Keratinocyte (primary cell): Measurements from ENCODE around the gene OBSCN.

Experiments
- EZH2 ChIP-seq: IDR thresholded peaks from one replicate; pipeline ENCODE4 v1.6.1; 2012; ENCODE audit warnings: inconsistent platforms, mild to moderate bottlenecking, low read length, moderate library complexity
- TF ChIP-seq, protein P1 (sequence below), 3 experiments: IDR thresholded peaks in 1 of 3; conservative IDR thresholded peaks in 1 of 3; optimal IDR thresholded peaks in 1 of 3; 2 replicates in 2 of 3; 3 replicates in 1 of 3; pipeline versions ENCODE3 to v1.5.1; 2011; ENCODE audit warnings: low read length in 3 of 3, mild to moderate bottlenecking in 3 of 3, moderate library complexity in 2 of 3, control low read depth in 1 of 3, inconsistent platforms in 1 of 3; ENCODE audit not compliant: insufficient read depth in 2 of 3; ENCODE audit errors: extremely low read depth in 1 of 3

DNA sequence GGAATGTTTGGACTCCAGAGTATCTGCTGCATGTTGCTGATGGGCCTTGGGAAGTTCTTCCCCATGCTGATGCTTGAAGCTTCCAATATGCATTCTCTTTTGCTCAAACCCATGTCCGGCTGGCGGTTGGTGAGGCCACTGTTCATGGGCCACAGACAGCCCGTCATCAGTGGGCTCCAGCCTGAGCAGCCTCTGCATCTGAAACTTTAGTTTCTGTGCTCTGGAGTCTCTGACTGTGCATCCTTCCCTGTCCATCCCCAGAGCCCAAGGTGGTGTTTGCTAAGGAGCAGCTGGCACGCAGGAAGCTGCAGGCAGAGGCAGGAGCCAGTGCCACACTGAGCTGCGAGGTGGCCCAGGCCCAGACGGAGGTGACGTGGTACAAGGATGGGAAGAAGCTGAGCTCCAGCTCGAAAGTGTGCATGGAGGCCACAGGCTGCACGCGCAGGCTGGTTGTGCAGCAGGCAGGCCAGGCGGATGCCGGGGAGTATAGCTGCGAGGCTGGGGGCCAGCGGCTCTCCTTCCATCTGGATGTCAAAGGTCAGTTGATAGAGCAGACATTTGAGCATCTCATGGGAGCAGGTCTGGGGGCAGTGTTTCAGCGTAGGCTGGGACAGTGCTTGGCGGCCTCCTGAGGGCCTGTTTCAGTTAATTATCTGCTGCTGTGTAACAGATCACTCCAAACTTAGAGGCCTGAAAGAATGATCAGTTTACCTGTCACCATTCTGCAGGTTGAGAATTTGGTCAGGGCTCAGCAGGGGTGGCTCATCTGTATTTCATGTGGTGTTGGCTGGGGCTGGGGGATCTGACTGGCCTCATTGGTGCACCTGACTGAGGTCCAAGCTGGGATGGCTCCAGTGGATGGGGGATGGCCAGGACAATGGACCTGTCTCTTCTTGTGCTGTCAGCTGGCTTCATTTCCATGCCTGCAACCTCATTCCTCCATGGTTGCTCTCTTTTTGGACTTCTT, 16.6 kb downstream of the OBSCN start:
- TF ChIP-seq, protein P1, sequence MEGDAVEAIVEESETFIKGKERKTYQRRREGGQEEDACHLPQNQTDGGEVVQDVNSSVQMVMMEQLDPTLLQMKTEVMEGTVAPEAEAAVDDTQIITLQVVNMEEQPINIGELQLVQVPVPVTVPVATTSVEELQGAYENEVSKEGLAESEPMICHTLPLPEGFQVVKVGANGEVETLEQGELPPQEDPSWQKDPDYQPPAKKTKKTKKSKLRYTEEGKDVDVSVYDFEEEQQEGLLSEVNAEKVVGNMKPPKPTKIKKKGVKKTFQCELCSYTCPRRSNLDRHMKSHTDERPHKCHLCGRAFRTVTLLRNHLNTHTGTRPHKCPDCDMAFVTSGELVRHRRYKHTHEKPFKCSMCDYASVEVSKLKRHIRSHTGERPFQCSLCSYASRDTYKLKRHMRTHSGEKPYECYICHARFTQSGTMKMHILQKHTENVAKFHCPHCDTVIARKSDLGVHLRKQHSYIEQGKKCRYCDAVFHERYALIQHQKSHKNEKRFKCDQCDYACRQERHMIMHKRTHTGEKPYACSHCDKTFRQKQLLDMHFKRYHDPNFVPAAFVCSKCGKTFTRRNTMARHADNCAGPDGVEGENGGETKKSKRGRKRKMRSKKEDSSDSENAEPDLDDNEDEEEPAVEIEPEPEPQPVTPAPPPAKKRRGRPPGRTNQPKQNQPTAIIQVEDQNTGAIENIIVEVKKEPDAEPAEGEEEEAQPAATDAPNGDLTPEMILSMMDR (optimal IDR thresholded peaks at IDR 0.05 in 1 of 3, IDR thresholded peaks at IDR 0.05 in 1 of 3, conservative IDR thresholded peaks at IDR 0.05 in 1 of 3; ENCODE audit: extremely low read depth in 1 of 3, insufficient read depth in 2 of 3, low read length in 3 of 3): no peak
- TF ChIP-seq EZH2: no peak
